Measurements from ENCODE around the gene NCAM1.
A peak's percentile ranks its signal among the peaks of the same experiment; 100 is the strongest.
"Not testable (repeated sequence)": the region's sequence is repeated elsewhere in the genome, so short reads cannot be mapped to it uniquely, and the experiment has no call there.

The NCAM1 gene

DNA sequence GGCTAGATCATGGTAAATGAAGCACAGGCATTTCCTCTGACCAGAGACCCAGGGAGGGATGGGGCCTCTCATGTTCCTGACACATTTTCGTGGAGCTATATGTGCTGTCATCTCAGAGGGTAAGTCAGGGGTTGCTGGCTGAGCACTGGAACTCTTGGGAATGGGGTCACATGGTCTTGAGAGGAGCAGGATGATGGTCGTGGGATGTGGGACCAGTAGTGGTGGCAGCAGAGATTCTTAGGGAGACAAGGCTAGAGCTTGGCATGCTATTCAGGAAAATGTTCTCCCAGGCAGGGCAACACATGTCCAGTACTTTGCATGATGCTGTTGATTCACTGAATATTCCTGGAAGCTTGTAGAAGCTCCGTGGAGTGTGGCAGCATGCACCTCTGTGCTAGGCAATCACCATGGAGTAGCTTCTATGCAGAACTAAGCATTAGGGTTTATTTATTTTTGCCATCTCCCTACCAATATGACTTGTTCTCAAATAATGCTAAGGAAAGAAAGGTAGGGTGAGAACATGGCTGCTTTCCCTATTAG, 321.7 kb downstream of the NCAM1 start:
- DNase-seq, result no peak

DNA sequence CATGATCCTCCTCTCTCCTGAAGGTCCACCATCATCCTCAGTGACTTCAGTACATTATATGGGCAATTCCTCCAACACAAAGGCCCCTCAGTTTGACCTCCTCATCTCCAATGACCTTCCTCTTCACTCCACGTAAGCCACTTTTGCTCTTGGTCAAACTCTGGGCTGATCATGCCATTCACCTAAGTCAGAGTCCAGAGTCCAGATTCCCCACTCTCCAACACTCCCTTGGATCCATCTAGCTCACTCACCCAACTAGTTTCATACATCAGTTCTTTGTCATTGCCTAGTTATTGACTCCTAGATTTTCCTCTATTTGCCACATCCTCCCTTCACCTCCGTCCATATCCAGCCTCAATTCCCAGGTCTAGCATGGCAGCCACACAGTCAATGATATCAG, 322.7 kb downstream of the NCAM1 start:
- DNase-seq, result no peak

DNA sequence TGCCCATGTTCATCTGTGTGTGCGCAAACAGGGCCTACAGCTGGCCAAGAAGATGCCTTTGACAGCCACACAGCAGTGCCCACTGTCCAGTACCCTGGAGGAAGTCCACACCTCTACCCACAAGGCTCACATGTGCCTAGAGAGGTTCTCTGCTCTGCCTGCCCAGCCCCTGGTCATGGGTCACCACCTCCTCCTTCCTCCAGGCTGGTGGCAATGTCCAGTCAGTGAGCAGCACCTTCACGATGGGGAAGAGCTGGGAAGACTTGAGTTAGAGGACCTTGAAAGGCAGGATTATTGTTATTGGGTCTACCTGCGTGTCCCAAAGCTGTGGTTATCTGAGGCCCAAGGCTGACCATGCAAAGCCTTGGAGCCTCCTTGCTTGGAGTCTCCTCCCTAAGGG, 324.8 kb downstream of the NCAM1 start:
- no peak for DNase-seq

DNA sequence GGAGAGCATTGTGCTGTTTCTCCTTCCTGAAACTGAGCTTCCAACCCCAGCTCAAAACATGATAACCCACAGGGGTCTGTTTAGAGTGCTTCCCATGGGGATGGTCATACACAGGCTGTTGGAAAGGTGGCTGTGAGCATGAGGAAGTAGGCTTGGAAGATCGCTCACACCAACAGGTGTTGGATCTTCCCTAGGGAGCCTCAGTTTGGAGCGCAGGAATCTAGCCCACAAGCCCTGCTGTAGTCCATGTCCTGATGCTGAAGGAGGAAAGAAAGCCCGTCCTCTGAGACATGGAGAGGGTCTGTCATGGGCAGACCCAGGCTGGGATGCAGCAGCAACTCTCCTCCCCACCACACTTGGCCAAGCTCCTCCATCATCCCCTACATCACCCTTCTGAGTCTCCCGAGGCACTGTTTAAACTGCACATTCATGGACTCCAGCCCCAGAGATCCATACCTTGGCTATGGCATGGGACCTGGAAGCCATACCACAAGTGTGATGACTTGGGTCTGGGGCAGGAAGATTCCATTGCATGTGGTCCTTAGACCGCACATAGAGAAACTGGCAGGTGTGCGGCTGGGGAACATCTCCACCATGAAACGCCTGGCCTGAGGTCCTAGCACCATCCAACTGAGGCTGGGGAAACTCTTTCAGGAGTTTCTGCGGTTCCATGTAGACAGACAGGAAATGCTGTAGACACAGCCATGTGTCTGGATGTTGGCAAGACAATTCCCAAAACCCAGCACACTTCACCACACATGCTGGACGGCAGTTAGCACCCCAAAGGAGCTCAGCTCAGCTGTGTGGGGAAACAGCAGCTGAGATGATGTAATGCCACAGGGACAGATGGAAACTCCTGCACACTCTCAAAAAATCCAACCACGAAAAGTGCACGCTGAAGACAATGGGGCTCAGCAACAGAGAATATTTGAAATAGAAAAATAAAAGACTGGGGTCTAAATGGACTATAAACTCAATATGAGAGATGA, 325.6 kb downstream of the NCAM1 start:
- DNase-seq, result no peak

DNA sequence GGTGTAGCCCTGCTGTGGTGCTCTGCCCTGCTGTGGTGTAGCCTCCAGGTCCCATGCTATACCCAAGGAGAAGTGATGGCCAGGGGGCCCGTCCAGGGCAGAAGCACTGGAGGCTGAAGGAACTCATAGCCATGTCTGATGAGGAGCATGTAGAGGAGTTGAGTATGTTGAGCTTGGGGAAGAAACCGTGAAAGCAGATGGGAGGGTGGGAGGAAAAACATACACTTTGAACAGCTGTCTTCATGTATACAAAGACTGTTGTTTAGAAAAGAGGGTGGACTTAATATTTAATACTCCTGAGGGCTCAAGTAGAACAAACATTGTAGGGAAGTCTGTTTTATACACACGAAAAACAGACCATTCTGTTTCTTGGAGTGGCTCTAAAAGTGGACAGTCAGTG, 326.6 kb downstream of the NCAM1 start:
- no peak for DNase-seq

DNA sequence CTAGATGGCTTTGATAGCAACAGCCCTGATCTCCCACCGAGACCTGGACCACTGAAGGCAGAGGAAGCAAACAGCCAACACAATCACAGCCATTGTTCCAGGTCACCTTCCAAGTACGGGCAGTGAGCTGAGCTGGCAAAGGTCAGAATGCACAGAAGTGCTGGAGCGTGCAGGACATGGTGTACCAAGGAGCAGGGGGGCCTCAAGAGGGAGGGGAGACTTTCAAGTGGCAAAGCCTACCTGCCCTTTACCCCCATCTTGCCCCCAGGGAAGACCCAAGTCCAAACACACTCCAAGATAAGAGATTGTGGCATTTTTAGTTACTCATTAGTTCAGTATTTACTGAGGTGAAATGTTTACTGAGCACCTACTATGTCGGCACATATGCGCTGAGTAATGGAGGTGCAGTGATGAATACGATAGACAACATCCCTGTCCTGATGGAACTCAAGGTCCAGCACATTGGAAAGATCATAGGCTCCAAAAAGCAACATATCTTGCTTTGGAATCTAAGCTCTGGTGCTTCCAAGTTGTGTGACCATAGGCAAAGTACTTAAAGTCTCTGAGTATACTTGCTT, 327.2 kb downstream of the NCAM1 start:
- no peak for DNase-seq

DNA sequence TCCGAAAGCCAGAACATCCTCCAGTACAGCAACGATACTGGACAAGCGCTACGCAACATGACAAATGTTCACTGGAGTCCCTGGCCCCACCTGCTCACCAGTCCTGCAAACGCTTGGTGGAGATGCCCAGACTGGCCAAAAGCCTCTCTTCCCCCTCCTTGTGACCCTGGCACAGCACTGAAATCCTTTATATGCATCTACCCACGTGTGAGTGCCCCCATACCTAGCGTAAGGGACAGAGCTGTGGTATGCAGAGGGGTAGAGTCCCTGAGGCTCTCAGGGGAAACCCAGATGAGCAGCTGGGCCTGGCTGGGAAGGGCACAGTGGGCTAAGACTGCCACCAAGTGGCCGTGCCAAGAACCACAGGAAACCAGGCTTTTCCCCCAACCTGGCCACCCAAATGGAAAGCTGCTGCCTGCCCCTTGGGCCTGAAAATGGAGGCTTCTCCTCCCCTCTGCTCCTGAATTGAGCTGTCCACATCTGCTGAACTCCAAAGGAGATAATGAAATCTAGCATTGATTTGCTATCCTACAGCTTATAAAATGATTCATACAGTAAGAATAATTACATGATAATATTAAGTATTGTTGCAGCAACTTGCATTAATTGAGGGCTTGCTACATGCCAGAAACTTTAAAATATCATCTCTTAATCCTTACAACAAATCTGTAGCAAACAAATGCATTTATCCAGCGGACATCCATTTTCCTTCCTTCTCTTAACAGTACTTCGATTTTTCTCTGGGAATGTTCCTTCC, 328.4 kb downstream of the NCAM1 start:
- peak; percentile 68 for DNase-seq

DNA sequence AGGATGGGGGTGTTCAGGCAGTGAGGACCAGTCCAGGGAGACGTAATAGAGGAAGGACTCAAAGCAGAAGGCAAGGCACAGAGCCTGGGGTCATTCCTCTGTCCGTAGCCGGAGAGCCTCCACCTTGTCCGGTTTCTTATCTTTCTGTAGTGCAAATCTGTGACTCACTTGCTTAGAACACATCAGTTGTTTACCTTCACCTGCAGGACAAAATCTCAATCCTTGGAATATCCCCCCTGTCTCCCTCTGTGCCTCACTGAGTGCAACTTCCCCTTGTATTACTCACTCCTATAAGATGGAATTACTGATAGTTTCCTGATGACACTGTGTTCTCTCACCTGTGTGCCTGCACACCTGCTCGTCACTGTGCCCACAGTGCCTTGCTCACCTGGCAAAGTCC, 332.7 kb downstream of the NCAM1 start:
- DNase-seq, result no peak

DNA sequence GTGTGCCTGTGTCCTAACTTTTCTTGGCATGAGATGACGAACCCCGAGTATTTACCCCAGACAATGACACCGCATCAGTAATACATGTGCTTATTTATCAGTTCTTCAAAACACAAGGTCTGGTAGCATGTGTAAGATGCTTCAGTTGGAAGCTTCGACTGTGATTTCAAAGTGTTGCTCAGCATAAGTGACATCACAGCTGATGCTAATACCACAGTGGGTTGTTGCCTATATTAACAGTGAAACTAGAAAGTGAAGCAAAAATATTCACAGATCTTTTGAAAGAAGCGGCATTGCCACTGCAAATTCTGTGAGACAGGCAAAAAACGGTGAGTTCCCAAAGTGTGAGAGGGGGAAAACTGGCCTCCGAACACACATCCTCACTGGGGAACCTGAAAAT, 334.8 kb downstream of the NCAM1 start:
- DNase-seq, result no peak

DNA sequence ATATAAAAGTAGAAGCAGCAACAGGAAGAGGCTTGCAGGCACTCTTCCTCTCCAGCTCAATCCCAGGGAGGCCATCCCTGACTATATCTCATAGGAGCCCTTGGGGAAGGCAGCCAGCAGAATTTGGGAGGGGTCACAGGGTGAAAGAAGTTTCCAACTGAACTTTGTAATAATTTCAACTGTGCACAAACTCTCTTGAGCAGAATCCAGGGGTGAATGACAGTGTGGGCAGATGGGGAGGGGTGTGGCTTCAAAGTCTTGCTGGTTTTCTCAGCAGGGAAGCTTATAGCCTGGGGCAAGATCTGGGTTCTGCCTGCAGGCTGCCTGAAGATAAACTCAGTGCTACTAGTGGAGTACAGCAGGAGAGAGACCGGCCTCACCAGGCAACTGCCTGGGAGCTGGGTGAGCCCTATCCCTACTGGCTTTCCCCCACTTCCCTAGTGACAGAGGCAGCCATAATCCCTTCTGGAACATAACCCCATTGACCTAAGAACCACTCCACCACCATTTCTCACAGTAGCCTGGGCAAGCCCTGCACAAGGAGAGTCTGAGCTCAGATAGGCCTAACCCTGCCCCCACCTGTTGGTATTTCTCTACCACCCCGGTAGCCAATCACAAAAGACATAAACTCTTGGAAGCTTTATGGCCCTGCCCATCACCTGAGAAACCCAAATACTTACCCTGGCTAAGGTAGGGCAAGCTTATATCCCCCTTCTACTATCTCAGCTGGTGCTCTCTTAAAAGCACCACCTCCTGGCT, 335.4 kb downstream of the NCAM1 start:
- DNase-seq, result no peak

DNA sequence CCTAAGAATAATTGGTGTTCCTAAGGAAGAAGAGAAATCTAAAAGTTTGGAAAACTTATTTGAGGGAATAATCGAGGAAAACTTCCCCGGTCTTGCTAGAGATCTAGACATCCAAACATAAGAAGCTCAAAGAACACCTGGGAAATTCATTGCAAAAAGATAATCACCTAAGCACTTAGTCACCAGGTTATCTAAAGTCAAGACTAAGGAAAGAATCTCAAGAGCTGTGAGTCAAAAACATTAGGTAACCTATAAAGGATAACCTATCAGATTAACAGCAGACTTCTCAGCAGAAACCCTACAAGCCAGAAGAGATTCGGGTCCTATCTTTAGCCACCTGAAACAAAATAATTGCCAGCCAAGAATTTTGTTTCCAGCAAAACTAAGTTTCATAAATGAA, 337.3 kb downstream of the NCAM1 start:
- DNase-seq, result not testable (repeated sequence)

DNA sequence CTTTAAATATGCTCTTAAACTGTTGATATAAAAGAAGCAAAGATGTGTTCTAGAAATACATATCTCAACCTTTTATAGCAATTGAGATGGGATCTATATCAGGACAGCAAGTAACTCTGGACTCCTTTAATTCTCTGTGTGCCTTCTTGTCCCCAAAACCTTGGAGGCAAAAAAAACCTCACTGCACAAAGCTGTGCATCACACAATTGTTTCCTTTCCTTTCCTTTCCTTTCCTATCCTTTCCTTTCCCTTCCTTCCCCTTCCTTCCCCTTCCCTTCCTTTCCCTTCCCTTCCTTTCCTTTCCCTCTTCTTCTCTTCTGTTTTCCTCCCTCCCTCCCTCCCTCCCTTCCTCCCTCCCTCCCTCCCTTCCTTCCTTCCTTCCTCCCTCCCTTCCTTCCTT, 343.7 kb downstream of the NCAM1 start:
- no peak for DNase-seq

DNA sequence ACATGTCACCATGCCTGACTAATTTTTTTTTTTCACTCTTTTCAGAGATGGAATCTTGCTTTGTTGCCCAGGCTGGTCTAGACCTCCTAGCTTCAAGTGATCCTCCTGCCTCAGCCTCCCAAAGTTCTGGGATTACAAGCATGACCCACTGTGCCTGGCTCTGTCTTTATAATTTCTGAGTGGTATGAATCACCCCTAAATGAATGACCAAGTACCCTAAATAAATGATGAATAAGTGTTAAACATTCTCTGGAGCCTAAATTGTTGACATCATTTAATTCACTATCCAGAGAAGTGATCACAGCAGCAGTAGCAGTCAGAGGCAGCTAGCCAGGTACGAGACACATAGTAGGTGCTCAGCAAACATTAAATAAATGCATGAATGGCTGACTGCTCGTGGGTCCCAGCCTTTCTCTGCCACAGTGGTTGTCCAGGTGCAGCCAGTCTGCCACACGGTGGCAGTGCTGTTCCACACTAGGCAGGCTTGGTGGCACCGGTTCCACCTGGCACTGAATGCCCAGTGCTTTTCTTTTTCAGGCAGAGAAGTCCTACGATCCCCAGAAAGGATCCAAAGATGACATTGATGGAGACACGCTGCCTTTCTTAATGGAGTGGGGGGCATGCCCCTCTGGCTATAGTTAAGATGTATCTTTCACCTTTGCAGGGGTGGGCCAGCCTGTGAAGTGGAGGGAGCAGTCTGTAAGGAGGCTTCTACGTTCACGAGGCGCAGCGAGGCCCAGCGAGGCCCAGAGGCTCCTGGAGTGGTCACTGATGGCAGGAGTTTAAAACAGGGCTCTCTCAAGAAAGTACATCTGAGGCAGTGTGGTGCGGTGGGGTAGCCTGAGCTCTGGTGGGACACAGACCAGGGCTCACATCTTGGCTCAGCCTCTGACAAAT, 344.5 kb downstream of the NCAM1 start:
- DNase-seq, result peak; percentile 79

DNA sequence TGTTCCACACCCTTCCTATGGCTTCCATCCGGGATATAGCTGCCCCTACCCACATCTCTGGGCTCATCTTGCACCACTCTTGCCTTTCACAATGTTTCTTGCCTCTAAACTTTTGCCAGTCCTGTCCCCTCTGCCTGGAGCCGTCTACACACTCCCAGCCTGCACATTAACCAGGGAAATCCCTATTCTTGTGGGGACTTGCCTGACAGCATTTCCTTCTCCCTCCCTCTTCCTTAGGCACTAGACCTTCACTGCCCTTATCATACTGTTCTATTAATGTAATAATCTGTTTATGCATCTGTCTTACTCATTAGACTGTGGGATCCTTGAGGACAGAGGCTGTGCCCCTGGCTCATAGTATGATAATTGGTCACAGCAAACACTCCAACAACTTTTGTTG, 347.4 kb downstream of the NCAM1 start:
- no peak for DNase-seq

DNA sequence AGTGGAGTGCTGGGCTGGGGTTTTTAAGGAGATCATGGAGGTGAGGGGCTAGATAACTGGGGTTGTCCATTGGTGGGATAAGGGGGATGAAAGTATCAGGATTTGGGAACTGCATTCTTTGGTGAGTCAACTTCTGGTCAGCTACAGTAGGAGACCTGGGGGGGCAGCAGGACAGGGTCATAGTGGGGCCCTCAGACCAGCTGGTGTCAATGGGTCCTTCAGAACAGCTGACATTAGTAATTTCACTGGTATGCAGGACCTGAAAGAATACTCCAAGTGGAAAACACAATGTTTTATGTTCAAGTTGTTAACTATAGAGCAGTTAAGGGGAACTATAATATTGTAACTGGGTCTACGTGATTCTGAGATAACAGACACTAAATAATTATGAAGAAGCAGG, 350.3 kb downstream of the NCAM1 start:
- DNase-seq, result no peak

DNA sequence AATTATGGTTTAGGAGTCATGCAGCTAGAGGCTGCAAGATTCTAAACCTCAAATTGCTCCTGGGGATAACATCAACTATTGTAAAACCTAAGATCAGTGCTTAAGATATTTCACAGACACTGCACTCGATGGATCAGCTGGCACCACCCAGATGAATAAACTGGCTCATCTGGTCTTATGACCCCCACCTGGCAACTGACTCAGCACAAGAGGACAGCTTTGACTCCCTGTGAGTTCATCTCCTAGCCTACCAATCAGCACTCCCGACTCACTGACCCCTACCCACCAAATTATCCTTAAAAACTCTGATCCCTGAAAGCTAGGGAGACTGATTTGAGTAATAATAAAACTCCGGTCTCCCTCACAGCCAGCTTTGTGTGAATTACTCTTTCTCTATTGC, 352.4 kb downstream of the NCAM1 start:
- no peak for DNase-seq

DNA sequence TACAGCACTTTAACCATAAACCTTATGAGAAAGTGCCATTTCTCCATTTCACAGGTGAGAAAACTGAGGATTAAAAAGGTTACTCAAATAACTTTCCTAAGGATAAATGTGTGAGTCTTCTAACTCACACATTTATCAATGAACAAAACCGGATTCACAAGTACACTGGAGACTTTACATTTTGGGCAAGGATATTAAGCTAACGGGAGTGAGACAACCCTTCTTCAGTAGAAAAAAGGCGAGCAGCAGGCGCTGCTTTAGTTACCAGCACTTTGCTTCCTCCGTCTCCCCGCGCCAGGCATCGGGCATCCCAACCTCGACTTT, 352.8 kb downstream of the NCAM1 start:
- DNase-seq, result no peak

DNA sequence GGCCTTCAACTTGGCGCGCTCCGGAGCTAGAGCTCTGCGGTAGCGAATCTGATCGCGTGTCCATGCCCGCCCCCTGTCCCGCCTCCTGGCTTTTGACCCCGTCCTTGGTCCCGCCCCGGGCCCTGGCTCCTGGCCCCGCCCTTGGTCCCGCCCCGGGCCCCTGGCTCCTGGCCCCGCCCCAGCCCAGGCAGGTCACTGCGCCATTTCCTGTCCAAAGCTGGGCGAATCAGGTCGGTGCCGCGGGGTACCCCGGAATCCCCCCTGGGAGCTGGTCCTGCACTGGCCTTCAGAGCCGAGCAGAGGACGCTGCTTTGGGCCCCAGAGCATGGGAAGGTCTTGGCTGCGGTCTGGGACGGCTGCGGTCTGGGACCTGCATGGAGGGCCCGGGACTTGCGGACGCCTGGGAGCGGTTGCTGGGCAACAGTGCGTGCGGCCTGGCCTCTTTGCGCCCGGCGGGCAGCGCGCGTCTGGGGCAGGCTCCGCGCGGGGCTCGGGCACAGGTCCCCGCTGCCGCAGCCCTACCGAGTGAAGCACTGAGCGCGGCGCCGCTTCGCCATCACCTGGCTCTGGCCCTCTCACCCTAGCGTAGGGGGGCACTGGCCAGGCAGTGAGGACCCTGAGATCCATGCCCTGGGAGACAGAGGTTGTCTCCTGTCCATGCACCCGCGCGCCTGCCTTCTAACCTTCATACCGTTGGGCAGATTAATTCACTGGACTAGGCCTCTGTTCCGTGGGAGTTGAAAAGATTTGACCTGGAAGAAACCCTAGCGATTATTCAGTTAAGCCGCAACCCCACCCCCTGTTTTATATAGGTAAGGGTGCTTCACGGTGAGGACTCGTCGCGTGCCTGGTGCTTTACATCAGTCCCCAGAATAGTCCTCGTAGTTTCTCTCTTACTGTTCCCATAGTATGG, 353.4 kb downstream of the NCAM1 start, which contains the start of gene TTC12:
Gene TTC12, plus strand, starts transcription at position 195 of the 913 bp plus-strand sequence. CDS start 1,675 bp downstream, outside the sequence.
- DNase-seq, result peak; percentile 93

DNA sequence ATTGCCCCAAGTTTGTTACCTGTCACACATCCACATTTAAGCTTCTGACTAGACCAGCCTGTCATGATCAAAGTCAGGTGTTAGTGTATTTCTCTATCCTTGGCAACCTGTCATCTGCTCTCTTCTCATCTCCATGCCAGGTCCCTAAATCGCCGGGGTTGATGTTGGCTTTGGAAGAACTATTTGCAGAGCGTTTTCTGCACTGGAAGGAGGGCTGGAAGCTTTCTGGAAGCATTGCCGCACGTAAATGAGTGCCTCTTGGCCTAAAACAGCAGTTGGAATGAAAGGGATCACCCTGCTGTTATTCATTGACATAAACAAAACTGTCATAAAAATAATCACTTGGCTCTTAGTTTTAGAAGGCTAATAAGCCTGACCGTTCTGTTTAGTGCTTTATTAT, 354.6 kb downstream of the NCAM1 start:
- no peak for DNase-seq

DNA sequence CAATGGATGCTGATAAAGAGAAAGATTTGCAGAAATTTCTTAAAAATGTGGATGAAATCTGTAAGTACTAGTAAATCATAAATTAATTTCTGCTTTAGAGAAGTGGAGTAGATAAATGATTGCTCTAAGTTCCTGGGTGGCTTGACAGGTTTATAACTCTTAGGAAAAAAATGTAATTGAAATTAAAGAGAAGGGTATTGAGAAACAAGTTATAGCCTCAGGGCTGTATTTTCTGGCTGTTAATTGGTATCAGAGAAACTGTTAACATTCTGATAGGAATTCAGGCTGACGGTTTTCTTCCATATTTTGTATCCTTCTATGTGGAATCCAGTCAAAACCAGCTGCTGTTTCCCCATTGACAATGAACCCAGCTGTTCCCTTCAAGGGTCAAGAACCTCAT, 355.0 kb downstream of the NCAM1 start:
- DNase-seq, result no peak

DNA sequence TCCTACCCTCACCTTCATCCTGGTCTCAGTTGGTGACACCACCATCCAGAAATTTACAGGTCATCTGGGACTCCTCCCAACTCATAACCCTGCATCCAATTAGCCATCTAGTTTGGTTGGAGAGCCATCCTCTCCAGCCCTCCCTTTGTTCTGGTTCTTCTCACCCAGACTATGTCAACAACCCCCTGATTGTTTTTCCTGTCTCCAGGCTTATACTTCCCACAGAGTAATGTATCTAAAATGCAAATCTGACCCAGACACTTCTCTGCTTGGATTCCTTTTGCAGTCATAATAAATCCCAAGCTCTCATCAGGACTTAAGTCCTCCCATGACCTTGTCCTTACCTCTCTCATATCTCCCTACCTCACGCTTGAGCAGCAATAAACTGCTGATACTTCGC, 356.1 kb downstream of the NCAM1 start:
- DNase-seq, result peak; percentile 96
